Lower leg skin (tissue), 4 donors: ENCODE results near the gene PLCH2. TPM values are rescaled to one million over a fixed set of nuclear protein-coding genes. Genes with fewer than 3 reads are reported as not detected.
"Not testable (repeated sequence)": the region's sequence is repeated elsewhere in the genome, so short reads cannot be mapped to it uniquely, and the experiment has no call there.

Experiments used
- DNase-seq, 2 donors: peaks; one replicate each; pipeline ENCODE4 v3.0.0-alpha.2; 2019; ENCODE audit warnings: low spot score in 2 of 2
- H3K4me3 ChIP-seq: fragments of 200-600 bp; sonication (generic); 2 replicates; pipeline ENCODE4 v1.5.1; 2017; ENCODE audit warnings: mild to moderate bottlenecking, low read depth; ENCODE audit not compliant: poor library complexity, severe bottlenecking
- CTCF ChIP-seq, 3 donors: fragments of 450-650 bp; IDR thresholded peaks; one replicate each; pipeline ENCODE4 v1.5.1; 2016; ENCODE audit warnings: antibody characterized with exemption in 3 of 3, mild to moderate bottlenecking in 3 of 3, moderate library complexity in 2 of 3
- POLR2A ChIP-seq, 2 donors: fragments of 450-650 bp; IDR thresholded peaks; one replicate each; pipeline ENCODE4 v1.6.1; 2016 to 2017; ENCODE audit warnings: antibody characterized with exemption in 2 of 2, mild to moderate bottlenecking in 1 of 2, moderate library complexity in 1 of 2
- WGBS, 2 donors: methylation state at CpG; one replicate each; pipeline ENCODE4 v1.1.5; 2018; 5-methylcytosine and 5-hydroxymethylcytosine counted together
- intact Hi-C: fragments of 100-400 bp; cut with DNase I; formaldehyde crosslinking; loops from one replicate; pipeline ENCODE4 v1.15.0; 2023; ENCODE audit warnings: low total_unique reads
- total RNA-seq, 4 donors: library from RNA; depleted of rRNA; stranded (reverse); fragments of >200 nt; gene quantifications; one replicate each; pipeline ENCODE4 v1.1.0, GENCODE V29; 2016

Gene PLCH2
- total RNA-seq, 4 donors from 2014 or later, result 83.2 to 170 (median 115) TPM

- intact Hi-C loops, result no loop called here
- H3K4me3 ChIP-seq, result no peak overlapping the region
- DNase-seq, result no peak
- 67 to 77% methylated on average over 15 of the region's 15 CpGs for WGBS, 2 donors
- TF ChIP-seq CTCF (IDR thresholded peaks at IDR 0.05), result no peak
- TF ChIP-seq POLR2A (IDR thresholded peaks at IDR 0.05), result no peak
These were observed 38.5 kb upstream of the PLCH2 start for GRCh38 chr1:2437617-2438016.

GRCh38 chr1:2438038-2438437, 38.1 kb upstream of the PLCH2 start:
- no peak for DNase-seq
- 27 to 46% methylated on average over 10 to 14 of the region's 15 CpGs for WGBS, 2 donors
- intact Hi-C loops, result no loop called here

GRCh38 chr1:2438641-2439040, 37.4 kb upstream of the PLCH2 start:
- no peak overlapping the region for H3K4me3 ChIP-seq
- TF ChIP-seq CTCF (IDR thresholded peaks at IDR 0.05) (no peak), POLR2A (IDR thresholded peaks at IDR 0.05) (no peak)
- no peak for DNase-seq
- intact Hi-C loops, result no loop called here
- 87 to 90% methylated on average over 14 of the region's 14 CpGs for WGBS, 2 donors

More at GRCh38 chr1:2438038-2438437, 38.1 kb upstream of the PLCH2 start:
- no peak overlapping the region for H3K4me3 ChIP-seq
- no peak for TF ChIP-seq POLR2A (IDR thresholded peaks at IDR 0.05)
- TF ChIP-seq CTCF (IDR thresholded peaks at IDR 0.05), result no peak

GRCh38 chr1:2439369-2439768, 36.7 kb upstream of the PLCH2 start:
- no peak for DNase-seq
- 48 to 70% methylated on average over 14 of the region's 15 CpGs for WGBS, 2 donors
- intact Hi-C loops, result no loop called here
- no peak overlapping the region for H3K4me3 ChIP-seq
- no peak for TF ChIP-seq CTCF (IDR thresholded peaks at IDR 0.05)
- no peak for TF ChIP-seq POLR2A (IDR thresholded peaks at IDR 0.05)

- DNase-seq, result peak in 1 of 2 donors; percentile 90
- H3K4me3 ChIP-seq, intact Hi-C loops: not testable (repeated sequence)
- 94 to 95% methylated on average over 20 to 22 of the region's 23 CpGs for WGBS, 2 donors
These were observed 35.7 kb upstream of the PLCH2 start for GRCh38 chr1:2440346-2440745.

- whole genome bisulfite sequencing, 2 donors, result 57 to 60% methylated on average over 1 to 11 of the region's 13 CpGs
- intact Hi-C loops, result no loop called here
- no peak for DNase-seq
- no peak overlapping the region for H3K4me3 ChIP-seq
- TF ChIP-seq CTCF (IDR thresholded peaks at IDR 0.05) (no peak), POLR2A (IDR thresholded peaks at IDR 0.05) (no peak)
These were observed 34.3 kb upstream of the PLCH2 start for GRCh38 chr1:2441746-2442145.
